ENCODE measurements around the gene PCED1A.

The PCED1A gene

GRCh38 chr20:2798814-2799213 is 41.6 kb downstream of the PCED1A start:
- DNase-seq, result no peak
- TF ChIP-seq GATA1 (IDR thresholded peaks at IDR 0.05; ENCODE audit: low read depth, low read length), result no peak

GRCh38 chr20:2798095-2798805 is 42.2 kb downstream of the PCED1A start:
- DNase-seq, result no peak
- TF ChIP-seq GATA1 (IDR thresholded peaks at IDR 0.05; ENCODE audit: low read depth, low read length), result no peak
- TF ChIP-seq POLR2A (IDR thresholded peaks at IDR 0.05; ENCODE audit: low read length), result no peak

GRCh38 chr20:2797136-2797983 is 43.1 kb downstream of the PCED1A start:
- no peak for DNase-seq
- TF ChIP-seq POLR2A (IDR thresholded peaks at IDR 0.05; ENCODE audit: low read length) (no peak), GATA1 (IDR thresholded peaks at IDR 0.05; ENCODE audit: low read depth, low read length) (no peak)

GRCh38 chr20:2796011-2796660 is 44.3 kb downstream of the PCED1A start:
- no peak for DNase-seq
- TF ChIP-seq POLR2A (IDR thresholded peaks at IDR 0.05; ENCODE audit: low read length) (no peak), GATA1 (IDR thresholded peaks at IDR 0.05; ENCODE audit: low read depth, low read length) (no peak)

- DNase-seq, result peak; percentile 9 to 16
- no peak for TF ChIP-seq POLR2A (IDR thresholded peaks at IDR 0.05; ENCODE audit: low read length)
- TF ChIP-seq GATA1 (IDR thresholded peaks at IDR 0.05; ENCODE audit: low read depth, low read length), result no peak
Observed at GRCh38 chr20:2795451-2795850, 45.0 kb downstream of the PCED1A start.

- TF ChIP-seq POLR2A (IDR thresholded peaks at IDR 0.05; ENCODE audit: low read length), result no peak
- no peak for TF ChIP-seq GATA1 (IDR thresholded peaks at IDR 0.05; ENCODE audit: low read depth, low read length)
- DNase-seq, result no peak
Observed at GRCh38 chr20:2794866-2795447, 45.5 kb downstream of the PCED1A start.

GRCh38 chr20:2794202-2794748 is 46.2 kb downstream of the PCED1A start:
- TF ChIP-seq GATA1 (IDR thresholded peaks at IDR 0.05; ENCODE audit: low read depth, low read length) (no peak), POLR2A (IDR thresholded peaks at IDR 0.05; ENCODE audit: low read length) (no peak)
- no peak for DNase-seq

GRCh38 chr20:2793471-2793870 is 47.0 kb downstream of the PCED1A start:
- no peak for TF ChIP-seq GATA1 (IDR thresholded peaks at IDR 0.05; ENCODE audit: low read depth, low read length)
- TF ChIP-seq POLR2A (IDR thresholded peaks at IDR 0.05; ENCODE audit: low read length), result no peak

More at GRCh38 chr20:2793471-2793870, 47.0 kb downstream of the PCED1A start:
- DNase-seq, result no peak
